SK-N-SH (cell line): ENCODE data around the gene IGFBPL1. TPM values are rescaled to one million over a fixed set of nuclear protein-coding genes. Genes with fewer than 3 reads are reported as not detected.

Experiments used
- CTCF ChIA-PET: fragments of 300-600, 350-600 bp; formaldehyde crosslinking; extraction: SDS; loops from one replicate; lab custom pipeline; 2021; lab: Yijun Ruan, JAX
- POLR2A ChIA-PET: fragments of 350-600 bp; sonication (Branson Sonifier 250); formaldehyde crosslinking; extraction: SDS; loops from one replicate; lab custom pipeline; 2020; ENCODE audit warnings: antibody characterized with exemption, inconsistent platforms; lab: Yijun Ruan, JAX
- DNase-seq: peaks from one replicate; pipeline ENCODE4 v3.0.0; 2012
- H2AFZ ChIP-seq: fragments of 200-600 bp; sonication (generic); 2 replicates; pipeline ENCODE4 v1.8.1; 2016; ENCODE audit warnings: antibody characterized with exemption, mild to moderate bottlenecking, low read depth
- H3F3A ChIP-seq: fragments of 200-600 bp; sonication (generic); replicated peaks from 2 replicates; pipeline ENCODE3; 2016; ENCODE audit warnings: antibody characterized with exemption, mild to moderate bottlenecking; ENCODE audit not compliant: insufficient read depth
- H3K27ac ChIP-seq, 2 experiments: fragments of 200-500 bp in 1 of 2; fragments of 200-600 bp in 1 of 2; sonication (Bioruptor generic) in 1 of 2; sonication (generic), shearing (Covaris generic) in 1 of 2; 2 replicates each; pipeline versions ENCODE4 v1.5.1 to v1.6.1; 2014 to 2016; ENCODE audit warnings: low read depth in 2 of 2, inconsistent platforms in 1 of 2, low read length in 1 of 2, mild to moderate bottlenecking in 1 of 2, mixed read lengths in 1 of 2
- H3K27me3 ChIP-seq: fragments of 200-600 bp; sonication (generic), shearing (Covaris generic); 2 replicates; pipeline ENCODE4 v1.6.1; 2016; ENCODE audit warnings: mixed run types; ENCODE audit not compliant: insufficient read depth
- H3K36me3 ChIP-seq, 2 experiments: fragments of 200-500 bp in 1 of 2; fragments of 200-600 bp in 1 of 2; sonication (Bioruptor generic) in 1 of 2; sonication (generic) in 1 of 2; replicated peaks in 1 of 2; 2 replicates each; pipeline versions ENCODE3 to v1.5.1; 2014 to 2016; ENCODE audit warnings: low read length in 1 of 2, mild to moderate bottlenecking in 1 of 2; ENCODE audit not compliant: insufficient read depth in 2 of 2, control insufficient read depth in 1 of 2
- H3K4me1 ChIP-seq, 2 experiments: fragments of 200-500 bp in 1 of 2; fragments of 200-600 bp in 1 of 2; sonication (Bioruptor generic) in 1 of 2; sonication (generic), shearing (Covaris generic) in 1 of 2; 2 replicates each; pipeline versions ENCODE4 v1.5.1 to v1.6.1; 2014 to 2016; ENCODE audit warnings: low read depth in 1 of 2, low read length in 1 of 2, mixed run types in 1 of 2; ENCODE audit not compliant: insufficient read depth in 2 of 2, control insufficient read depth in 1 of 2
- H3K4me2 ChIP-seq: fragments of 200-600 bp; sonication (generic), shearing (Covaris generic); 2 replicates; pipeline ENCODE4 v1.6.1; 2017; ENCODE audit warnings: mixed run types
- H3K4me3 ChIP-seq, 2 experiments: fragments of 200-500 bp in 1 of 2; fragments of 200-600 bp in 1 of 2; sonication (Bioruptor generic) in 1 of 2; sonication (generic), shearing (Covaris generic) in 1 of 2; 2 replicates each; pipeline versions ENCODE4 v1.5.1 to v1.8.1; 2014 to 2016; ENCODE audit warnings: low read depth in 2 of 2, inconsistent platforms in 1 of 2, low read length in 1 of 2, mild to moderate bottlenecking in 1 of 2, mixed read lengths in 1 of 2, moderate library complexity in 1 of 2
- H3K79me2 ChIP-seq: fragments of 200-600 bp; sonication (generic); 2 replicates; pipeline ENCODE4 v1.8.1; 2017; ENCODE audit warnings: mild to moderate bottlenecking; ENCODE audit not compliant: insufficient read depth
- H3K9ac ChIP-seq: fragments of 200-600 bp; sonication (generic); 2 replicates; pipeline ENCODE4 v1.6.1; 2017; ENCODE audit warnings: mixed run types
- H3K9me2 ChIP-seq: fragments of 200-600 bp; sonication (generic); 2 replicates; pipeline ENCODE4 v1.6.1; 2017; ENCODE audit warnings: mixed run types
- H3K9me3 ChIP-seq: fragments of 200-600 bp; sonication (generic); 2 replicates; pipeline ENCODE4 v1.6.1; 2017; ENCODE audit warnings: mixed run types, mild to moderate bottlenecking, moderate library complexity
- H4K20me1 ChIP-seq: fragments of 200-600 bp; sonication (generic); 2 replicates; pipeline ENCODE4 v1.6.1; 2017; ENCODE audit warnings: mild to moderate bottlenecking, mixed run types; ENCODE audit not compliant: insufficient read depth
- EZH2phosphoT487 ChIP-seq: fragments of 200-600 bp; sonication (generic); IDR thresholded peaks from 2 replicates; pipeline ENCODE4 v1.6.1; 2017; ENCODE audit warnings: low read depth, mixed run types, mild to moderate bottlenecking, antibody characterized with exemption, moderate library complexity, borderline replicate concordance
- FOSL2 ChIP-seq: IDR thresholded peaks from 2 replicates; pipeline ENCODE4 v1.4.0; 2012; ENCODE audit warnings: low read depth, mild to moderate bottlenecking, moderate library complexity, borderline replicate concordance
- GABPA ChIP-seq: IDR thresholded peaks from 2 replicates; pipeline ENCODE4 v1.4.0; 2012; ENCODE audit warnings: low read depth, mild to moderate bottlenecking
- JUND ChIP-seq: IDR thresholded peaks from 2 replicates; pipeline ENCODE4 v1.4.0; 2012
- MEF2A ChIP-seq: IDR thresholded peaks from 2 replicates; pipeline ENCODE4 v1.4.0; 2012; ENCODE audit warnings: low read depth, borderline replicate concordance
- RXRA ChIP-seq: IDR thresholded peaks from 2 replicates; pipeline ENCODE4 v1.4.0; 2012; ENCODE audit warnings: low read depth, mild to moderate bottlenecking, borderline replicate concordance
- SMC3 ChIP-seq: IDR thresholded peaks from 2 replicates; pipeline ENCODE4 v1.6.1; 2012; ENCODE audit warnings: low read depth, low read length, improper control_type of control experiment
- TAF1 ChIP-seq: IDR thresholded peaks from 2 replicates; pipeline ENCODE4 v1.6.1; 2012; ENCODE audit warnings: low read depth, mild to moderate bottlenecking, low read length, moderate library complexity, borderline replicate concordance
- WGBS: methylation state at CpG from one replicate; pipeline ENCODE4 v1.1.6; 2017; ENCODE audit warnings: low lambda C conversion rate; 5-methylcytosine and 5-hydroxymethylcytosine counted together
- polyA plus RNA-seq, 3 experiments: library from polyadenylated mRNA; depleted of rRNA; stranded (reverse); fragments of >200 nt; gene quantifications; 2 replicates each; pipeline ENCODE4 v1.2.3, GENCODE V29; 2012
- TF ChIP-seq, protein P1 (sequence below): fragments of 150-350 bp; IDR thresholded peaks from 2 replicates; pipeline ENCODE4 v1.6.1; 2016; ENCODE audit warnings: mild to moderate bottlenecking, low read depth, low read length
- TF ChIP-seq, protein P2 (sequence below): IDR thresholded peaks from 2 replicates; pipeline ENCODE4 v1.4.0; 2012; ENCODE audit warnings: low read depth, borderline replicate concordance
- TF ChIP-seq, protein P3 (sequence below): IDR thresholded peaks from 2 replicates; pipeline ENCODE4 v1.4.0; 2012; ENCODE audit warnings: low read depth
- TF ChIP-seq, protein P4 (sequence below): IDR thresholded peaks from 2 replicates; pipeline ENCODE4 v1.4.0; 2012; ENCODE audit warnings: low read depth, borderline replicate concordance
- TF ChIP-seq, protein P5 (sequence below): IDR thresholded peaks from 2 replicates; pipeline ENCODE4; 2012
- TF ChIP-seq, protein P6 (sequence below): IDR thresholded peaks from 2 replicates; pipeline ENCODE4 v1.6.1; 2012; ENCODE audit warnings: mild to moderate bottlenecking, low read depth, low read length, moderate library complexity

The IGFBPL1 gene
- polyA plus RNA-seq, 1 of the 3 experiments (the other 2 are of a cell fraction): 0.41 TPM

DNA sequence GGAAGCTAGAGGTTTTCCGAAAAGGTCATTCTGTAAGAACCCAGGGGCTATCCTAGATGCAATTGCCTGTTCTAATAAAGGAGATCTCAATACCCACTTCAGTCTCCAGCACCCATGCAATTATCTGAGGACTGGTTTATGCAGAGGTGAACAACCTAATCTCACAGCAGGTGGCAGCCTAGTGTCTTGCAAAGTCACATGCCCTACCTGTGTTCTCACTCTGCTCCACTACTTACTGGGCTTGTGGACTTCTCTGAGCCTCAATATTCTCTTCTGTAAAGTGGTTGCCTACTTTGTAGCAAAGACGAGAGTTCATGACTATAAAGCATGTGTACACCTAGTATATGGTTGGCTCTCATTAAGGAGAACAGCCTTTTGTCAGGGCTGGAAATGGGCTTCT is 52.8 kb downstream of the IGFBPL1 start (continued):
- TF ChIP-seq, protein P1, sequence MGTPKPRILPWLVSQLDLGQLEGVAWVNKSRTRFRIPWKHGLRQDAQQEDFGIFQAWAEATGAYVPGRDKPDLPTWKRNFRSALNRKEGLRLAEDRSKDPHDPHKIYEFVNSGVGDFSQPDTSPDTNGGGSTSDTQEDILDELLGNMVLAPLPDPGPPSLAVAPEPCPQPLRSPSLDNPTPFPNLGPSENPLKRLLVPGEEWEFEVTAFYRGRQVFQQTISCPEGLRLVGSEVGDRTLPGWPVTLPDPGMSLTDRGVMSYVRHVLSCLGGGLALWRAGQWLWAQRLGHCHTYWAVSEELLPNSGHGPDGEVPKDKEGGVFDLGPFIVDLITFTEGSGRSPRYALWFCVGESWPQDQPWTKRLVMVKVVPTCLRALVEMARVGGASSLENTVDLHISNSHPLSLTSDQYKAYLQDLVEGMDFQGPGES: no peak
- TF ChIP-seq, protein P2, sequence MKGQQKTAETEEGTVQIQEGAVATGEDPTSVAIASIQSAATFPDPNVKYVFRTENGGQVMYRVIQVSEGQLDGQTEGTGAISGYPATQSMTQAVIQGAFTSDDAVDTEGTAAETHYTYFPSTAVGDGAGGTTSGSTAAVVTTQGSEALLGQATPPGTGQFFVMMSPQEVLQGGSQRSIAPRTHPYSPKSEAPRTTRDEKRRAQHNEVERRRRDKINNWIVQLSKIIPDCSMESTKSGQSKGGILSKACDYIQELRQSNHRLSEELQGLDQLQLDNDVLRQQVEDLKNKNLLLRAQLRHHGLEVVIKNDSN: no peak
- TF ChIP-seq, protein P3, sequence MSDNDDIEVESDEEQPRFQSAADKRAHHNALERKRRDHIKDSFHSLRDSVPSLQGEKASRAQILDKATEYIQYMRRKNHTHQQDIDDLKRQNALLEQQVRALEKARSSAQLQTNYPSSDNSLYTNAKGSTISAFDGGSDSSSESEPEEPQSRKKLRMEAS: no peak
- TF ChIP-seq GABPA (no peak), TAF1 (no peak)

DNA sequence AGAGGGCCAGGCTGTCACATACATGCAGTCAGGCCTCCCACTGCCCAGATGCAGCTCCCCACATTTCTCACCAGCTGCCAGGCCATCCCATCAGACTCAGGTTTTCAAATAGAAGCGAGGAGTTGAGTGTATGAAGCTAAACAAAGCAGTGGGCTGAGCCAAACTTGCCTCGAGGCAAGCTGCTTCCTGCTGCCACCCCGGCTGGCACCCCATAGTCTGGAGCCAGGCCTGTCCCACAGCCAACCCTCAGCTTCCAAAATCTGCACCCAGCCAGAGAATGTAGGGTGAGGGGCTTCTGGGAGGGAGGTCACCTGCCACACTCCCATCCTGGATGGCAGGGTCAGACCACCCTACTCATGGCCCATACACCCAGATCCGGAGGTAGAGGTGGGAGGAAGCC is 54.1 kb downstream of the IGFBPL1 start:
- WGBS: 18% methylated on average over 4 of the region's 4 CpGs
- H3K79me2 ChIP-seq: no peaks in the 10 kb centered on the region
- no peak for DNase-seq
- ChIA-PET POLR2A (no interaction called here), CTCF (interaction anchor here (0.7 to 5.3 kb wide), 9 partner anchors 11 to 465 kb away, joined by 3 to 47 read pairs (median 5); partner anchors contain the start of gene ALDH1B1)
- no peaks in the 10 kb centered on the region for H3F3A ChIP-seq
- H3K4me1 ChIP-seq: peaks cover 0 to 31% of the 10 kb centered on the region in 2 experiments; a peak in 2 of 4 replicates
- H3K9me3 ChIP-seq: no peaks in the 10 kb centered on the region
- no peak overlapping the region for H3K4me3 ChIP-seq
- H3K9me2 ChIP-seq: no peaks in the 10 kb centered on the region
- H2AFZ ChIP-seq: no peak overlapping the region
- TF ChIP-seq, protein P4, sequence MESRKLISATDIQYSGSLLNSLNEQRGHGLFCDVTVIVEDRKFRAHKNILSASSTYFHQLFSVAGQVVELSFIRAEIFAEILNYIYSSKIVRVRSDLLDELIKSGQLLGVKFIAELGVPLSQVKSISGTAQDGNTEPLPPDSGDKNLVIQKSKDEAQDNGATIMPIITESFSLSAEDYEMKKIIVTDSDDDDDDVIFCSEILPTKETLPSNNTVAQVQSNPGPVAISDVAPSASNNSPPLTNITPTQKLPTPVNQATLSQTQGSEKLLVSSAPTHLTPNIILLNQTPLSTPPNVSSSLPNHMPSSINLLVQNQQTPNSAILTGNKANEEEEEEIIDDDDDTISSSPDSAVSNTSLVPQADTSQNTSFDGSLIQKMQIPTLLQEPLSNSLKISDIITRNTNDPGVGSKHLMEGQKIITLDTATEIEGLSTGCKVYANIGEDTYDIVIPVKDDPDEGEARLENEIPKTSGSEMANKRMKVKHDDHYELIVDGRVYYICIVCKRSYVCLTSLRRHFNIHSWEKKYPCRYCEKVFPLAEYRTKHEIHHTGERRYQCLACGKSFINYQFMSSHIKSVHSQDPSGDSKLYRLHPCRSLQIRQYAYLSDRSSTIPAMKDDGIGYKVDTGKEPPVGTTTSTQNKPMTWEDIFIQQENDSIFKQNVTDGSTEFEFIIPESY: no peak
- TF ChIP-seq, protein P5, sequence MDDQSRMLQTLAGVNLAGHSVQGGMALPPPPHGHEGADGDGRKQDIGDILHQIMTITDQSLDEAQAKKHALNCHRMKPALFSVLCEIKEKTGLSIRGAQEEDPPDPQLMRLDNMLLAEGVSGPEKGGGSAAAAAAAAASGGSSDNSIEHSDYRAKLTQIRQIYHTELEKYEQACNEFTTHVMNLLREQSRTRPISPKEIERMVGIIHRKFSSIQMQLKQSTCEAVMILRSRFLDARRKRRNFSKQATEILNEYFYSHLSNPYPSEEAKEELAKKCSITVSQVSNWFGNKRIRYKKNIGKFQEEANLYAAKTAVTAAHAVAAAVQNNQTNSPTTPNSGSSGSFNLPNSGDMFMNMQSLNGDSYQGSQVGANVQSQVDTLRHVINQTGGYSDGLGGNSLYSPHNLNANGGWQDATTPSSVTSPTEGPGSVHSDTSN: no peak
- no peak for TF ChIP-seq TAF1
- no peak for TF ChIP-seq EZH2phosphoT487
- TF ChIP-seq MEF2A: no peak
- no peak for TF ChIP-seq GABPA
- no peak for TF ChIP-seq FOSL2
- TF ChIP-seq, protein P1: no peak
- no peak for TF ChIP-seq JUND
- TF ChIP-seq, protein P6, sequence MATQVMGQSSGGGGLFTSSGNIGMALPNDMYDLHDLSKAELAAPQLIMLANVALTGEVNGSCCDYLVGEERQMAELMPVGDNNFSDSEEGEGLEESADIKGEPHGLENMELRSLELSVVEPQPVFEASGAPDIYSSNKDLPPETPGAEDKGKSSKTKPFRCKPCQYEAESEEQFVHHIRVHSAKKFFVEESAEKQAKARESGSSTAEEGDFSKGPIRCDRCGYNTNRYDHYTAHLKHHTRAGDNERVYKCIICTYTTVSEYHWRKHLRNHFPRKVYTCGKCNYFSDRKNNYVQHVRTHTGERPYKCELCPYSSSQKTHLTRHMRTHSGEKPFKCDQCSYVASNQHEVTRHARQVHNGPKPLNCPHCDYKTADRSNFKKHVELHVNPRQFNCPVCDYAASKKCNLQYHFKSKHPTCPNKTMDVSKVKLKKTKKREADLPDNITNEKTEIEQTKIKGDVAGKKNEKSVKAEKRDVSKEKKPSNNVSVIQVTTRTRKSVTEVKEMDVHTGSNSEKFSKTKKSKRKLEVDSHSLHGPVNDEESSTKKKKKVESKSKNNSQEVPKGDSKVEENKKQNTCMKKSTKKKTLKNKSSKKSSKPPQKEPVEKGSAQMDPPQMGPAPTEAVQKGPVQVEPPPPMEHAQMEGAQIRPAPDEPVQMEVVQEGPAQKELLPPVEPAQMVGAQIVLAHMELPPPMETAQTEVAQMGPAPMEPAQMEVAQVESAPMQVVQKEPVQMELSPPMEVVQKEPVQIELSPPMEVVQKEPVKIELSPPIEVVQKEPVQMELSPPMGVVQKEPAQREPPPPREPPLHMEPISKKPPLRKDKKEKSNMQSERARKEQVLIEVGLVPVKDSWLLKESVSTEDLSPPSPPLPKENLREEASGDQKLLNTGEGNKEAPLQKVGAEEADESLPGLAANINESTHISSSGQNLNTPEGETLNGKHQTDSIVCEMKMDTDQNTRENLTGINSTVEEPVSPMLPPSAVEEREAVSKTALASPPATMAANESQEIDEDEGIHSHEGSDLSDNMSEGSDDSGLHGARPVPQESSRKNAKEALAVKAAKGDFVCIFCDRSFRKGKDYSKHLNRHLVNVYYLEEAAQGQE: no peak
- TF ChIP-seq SMC3: no peak
- TF ChIP-seq RXRA: no peak
- no peak overlapping the region for H3K27ac ChIP-seq
- no peaks in the 10 kb centered on the region for H4K20me1 ChIP-seq
- no peak overlapping the region for H3K4me2 ChIP-seq
- no peaks in the 10 kb centered on the region for H3K36me3 ChIP-seq
- no peak overlapping the region for H3K9ac ChIP-seq
- peaks cover 14% of the 10 kb centered on the region; the same call in 1 of the 2 replicates for H3K27me3 ChIP-seq
